ENCODE data around the gene YBX2.
"Not testable (repeated sequence)": the region's sequence is repeated elsewhere in the genome, so short reads cannot be mapped to it uniquely, and the experiment has no call there.

Gene YBX2

DNA sequence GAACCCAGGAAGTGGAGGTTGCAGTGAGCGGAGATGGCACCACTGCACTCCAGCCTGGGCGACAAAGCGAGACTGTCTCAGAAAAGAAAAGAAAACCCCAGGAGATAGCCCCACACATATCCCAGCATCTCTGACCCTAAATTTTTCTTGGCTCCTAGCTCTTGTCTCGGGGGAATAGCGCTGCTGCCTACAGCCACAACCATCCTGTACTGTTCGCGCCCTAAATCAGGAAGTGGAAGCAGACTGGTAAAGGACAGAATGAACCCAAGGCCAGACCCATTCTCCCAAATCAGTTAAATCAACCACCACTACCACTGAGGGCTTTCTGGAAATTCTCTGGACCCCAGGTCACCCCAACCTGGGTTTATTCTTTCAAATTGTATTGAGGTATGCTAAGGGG, 44.6 kb downstream of the YBX2 start:
- H3K4me3 ChIP-seq (ENCODE audit: low read depth, low read length) = peak overlapping the region; percentile 77
- TF ChIP-seq CTCF (IDR thresholded peaks at IDR 0.05; ENCODE audit: low read depth, low read length, missing control alignments) = no peak
- DNase-seq (ENCODE audit: low read depth) = no peak

- TF ChIP-seq CTCF (IDR thresholded peaks at IDR 0.05; ENCODE audit: low read depth, low read length, missing control alignments) = no peak
- DNase-seq (ENCODE audit: low read depth) = no peak
- peak overlapping the region; percentile 77 for H3K4me3 ChIP-seq (ENCODE audit: low read depth, low read length)
Observed at GRCh38 chr17:7249214-7249613, 45.2 kb downstream of the YBX2 start.

- no peak for TF ChIP-seq CTCF (IDR thresholded peaks at IDR 0.05; ENCODE audit: low read depth, low read length, missing control alignments)
- H3K4me3 ChIP-seq (ENCODE audit: low read depth, low read length) = no peak overlapping the region
- no peak for DNase-seq (ENCODE audit: low read depth)
Observed at GRCh38 chr17:7248796-7249195, 45.6 kb downstream of the YBX2 start.

GRCh38 chr17:7246779-7247178, 47.7 kb downstream of the YBX2 start:
- TF ChIP-seq CTCF (IDR thresholded peaks at IDR 0.05; ENCODE audit: low read depth, low read length, missing control alignments) = no peak
- H3K4me3 ChIP-seq (ENCODE audit: low read depth, low read length) = no peak overlapping the region

DNA sequence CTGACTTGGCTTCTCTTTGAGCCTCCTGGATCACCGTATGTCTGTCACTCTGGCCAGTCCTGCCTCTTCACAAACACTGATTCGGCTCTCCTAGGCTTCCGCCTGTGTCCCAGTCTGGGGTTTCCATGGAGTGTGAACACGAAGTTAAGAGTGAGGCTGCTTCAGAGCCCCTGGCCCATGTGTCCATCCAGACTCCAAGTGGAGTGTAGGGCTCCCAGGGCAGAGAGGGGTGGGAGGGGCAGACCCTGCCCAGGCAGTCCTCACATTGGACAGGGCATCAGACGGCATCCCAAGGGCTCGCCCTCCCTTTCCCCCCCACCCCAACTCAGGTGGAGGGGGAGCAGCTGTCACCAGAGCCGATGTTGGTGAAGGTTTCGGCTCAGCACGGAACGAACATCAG, 50.6 kb downstream of the YBX2 start:
- not testable (repeated sequence) for DNase-seq (ENCODE audit: low read depth); H3K4me3 ChIP-seq (ENCODE audit: low read depth, low read length)

More at GRCh38 chr17:7246779-7247178, 47.7 kb downstream of the YBX2 start:
- DNase-seq (ENCODE audit: low read depth) = no peak

- H3K4me3 ChIP-seq (ENCODE audit: low read depth, low read length) = peak overlapping the region; percentile 75
- no peak for DNase-seq (ENCODE audit: low read depth)
- no peak for TF ChIP-seq CTCF (IDR thresholded peaks at IDR 0.05; ENCODE audit: low read depth, low read length, missing control alignments)
Observed at GRCh38 chr17:7243453-7243729, 51.0 kb downstream of the YBX2 start.

DNA sequence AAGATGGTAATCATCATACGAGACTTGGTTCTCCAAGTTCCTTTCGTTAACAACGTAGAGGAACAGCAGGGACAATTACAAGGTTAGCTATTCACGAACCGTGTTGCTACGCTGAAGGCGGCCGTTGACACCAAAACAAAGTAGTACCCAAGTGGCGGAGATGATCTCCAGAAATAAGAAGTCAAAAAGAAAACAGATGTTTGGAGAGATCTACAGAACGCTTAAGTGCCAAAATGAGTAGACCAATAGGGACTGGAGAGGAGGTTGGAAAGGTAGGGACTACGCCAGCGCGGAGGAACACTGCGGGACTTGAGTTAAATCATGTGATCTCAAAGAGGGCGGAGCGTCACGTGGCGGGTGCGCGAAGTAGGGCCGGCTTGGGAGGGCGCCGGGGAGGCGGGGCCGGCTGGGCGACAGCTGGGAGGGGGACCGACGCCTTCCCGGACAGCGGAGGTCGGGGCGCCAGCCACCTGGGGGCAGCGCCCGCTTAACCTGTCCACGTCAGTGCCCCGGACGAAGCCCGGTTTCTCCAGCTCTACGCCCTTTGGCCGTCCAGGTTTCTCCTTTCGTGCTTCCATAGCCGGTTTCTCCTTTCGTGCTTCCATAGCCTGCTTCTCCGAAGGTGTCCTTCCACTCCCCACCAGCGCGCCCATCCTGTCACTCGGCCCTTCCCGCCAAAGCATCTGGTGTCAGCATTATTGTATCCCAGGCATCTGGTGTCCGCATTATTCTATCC, 51.6 kb downstream of the YBX2 start:
- DNase-seq (ENCODE audit: low read depth) = peak; percentile 92
- no peak for TF ChIP-seq CTCF (IDR thresholded peaks at IDR 0.05; ENCODE audit: low read depth, low read length, missing control alignments)
- peak overlapping the region; percentile 75 for H3K4me3 ChIP-seq (ENCODE audit: low read depth, low read length)

Measured in GM12864 (cell line).